Measurements from ENCODE around the gene CRNN. TPM values are rescaled to one million over a fixed set of nuclear protein-coding genes. Genes with fewer than 3 reads are reported as not detected.

The CRNN gene
- total RNA-seq, 1 experiment from 2014 or later, result not detected

DNA sequence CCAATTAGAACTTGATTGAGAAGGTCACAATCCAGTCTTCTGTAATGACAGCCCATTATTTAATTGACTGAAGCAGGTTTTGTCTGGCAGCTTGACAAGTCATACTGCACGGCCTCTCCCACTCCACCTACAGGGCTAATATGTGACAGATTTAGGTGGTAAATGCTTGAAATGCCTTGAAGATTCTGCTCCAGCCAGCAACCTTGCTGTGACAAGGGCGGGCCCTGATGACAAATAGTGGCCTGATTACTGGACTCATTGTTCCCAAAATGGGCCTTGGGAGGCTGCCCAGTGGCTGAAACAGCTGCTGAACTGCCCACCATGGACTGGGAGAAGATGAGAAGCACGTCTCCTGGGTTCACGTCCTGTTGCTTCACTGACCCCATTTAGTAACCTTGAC is 30.0 kb upstream of the CRNN start:
- H4K5ac ChIP-seq (ENCODE audit: insufficient read length, low read depth, low read length), result no peak overlapping the region
- H3K14ac ChIP-seq (ENCODE audit: insufficient read depth, low read length), result no peak overlapping the region
- no peak overlapping the region for H2BK5ac ChIP-seq (ENCODE audit: insufficient read length, low read length)
- Mint-ChIP-seq H3K36me3 (ENCODE audit: insufficient read depth in 1 of 3, low read depth in 3 of 3) (peaks cover 0 to 34% (median 11%) of the 10 kb centered on the region in 3 experiments; a peak in 6 of 7 replicates), H3K9me3 (peaks cover 58 to 65% of the 10 kb centered on the region in 2 experiments), H3K27ac (no peak overlapping the region), H3K27me3 (ENCODE audit: low read depth) (no peaks in the 10 kb centered on the region; the same call in 1 of the 2 replicates), H3K4me1 (no peaks in the 10 kb centered on the region), H3K4me3 (no peak overlapping the region)
- H3K4me2 ChIP-seq (ENCODE audit: insufficient read depth, insufficient read length, low read length), result no peak overlapping the region
- H2BK15ac ChIP-seq (ENCODE audit: low read depth, low read length), result no peak overlapping the region
- DNase-seq, result no peak
- H3K23ac ChIP-seq (ENCODE audit: insufficient read length, low read depth, low read length), result no peak overlapping the region
- TF ChIP-seq CTCF (conservative IDR thresholded peaks at IDR 0.05), result no peak
- H3K79me2 ChIP-seq (ENCODE audit: insufficient read depth, low read length), result no peaks in the 10 kb centered on the region
- WGBS (ENCODE audit: extremely low coverage, insufficient read length, low lambda C conversion rate), result no CpG with 5 or more reads among the region's 4 CpGs
- H2BK20ac ChIP-seq (ENCODE audit: low read depth, low read length, poor library complexity, severe bottlenecking), result no peak overlapping the region
- H4K8ac ChIP-seq (replicated peaks; ENCODE audit: insufficient read length, low read depth, low read length), result no peak overlapping the region
- no peak overlapping the region for H3K27ac ChIP-seq (ENCODE audit: insufficient read length, low read depth, low read length)
- no peaks in the 10 kb centered on the region for H3K27me3 ChIP-seq (ENCODE audit: insufficient read depth, low read length)
- H3K56ac ChIP-seq (ENCODE audit: insufficient read length, low read depth, low read length), result no peak overlapping the region
- H4K91ac ChIP-seq (ENCODE audit: insufficient read length, low read depth, low read length), result no peak overlapping the region
- no peaks in the 10 kb centered on the region for H3K79me1 ChIP-seq (ENCODE audit: insufficient read depth, low read depth, low read length, poor library complexity, severe bottlenecking)
- H3K4ac ChIP-seq (ENCODE audit: low read depth, low read length), result no peak overlapping the region
- no peaks in the 10 kb centered on the region for H4K20me1 ChIP-seq (ENCODE audit: control insufficient read depth, insufficient read depth, insufficient read length)
- H3K18ac ChIP-seq (ENCODE audit: insufficient read length, low read depth, low read length), result no peak overlapping the region
- H2BK12ac ChIP-seq (ENCODE audit: insufficient read length, low read depth, low read length), result no peak overlapping the region
- peaks cover 76% of the 10 kb centered on the region for H3K9me3 ChIP-seq (ENCODE audit: control insufficient read depth, low read depth, low read length)
- H3K23me2 ChIP-seq (ENCODE audit: insufficient read length, low read depth, low read length, poor library complexity, severe bottlenecking), result no peaks in the 10 kb centered on the region
- no peak overlapping the region for H2AFZ ChIP-seq (ENCODE audit: low read length)
- no peak overlapping the region for H3T11ph ChIP-seq (ENCODE audit: low read length)
- no peak overlapping the region for H2BK120ac ChIP-seq (ENCODE audit: low read depth, low read length, poor library complexity, severe bottlenecking)
- H3K4me1 ChIP-seq (ENCODE audit: insufficient read depth, low read length), result no peaks in the 10 kb centered on the region
- no peak overlapping the region for H3K9ac ChIP-seq (ENCODE audit: extremely low read depth, insufficient read length, low read length)
- H2AK5ac ChIP-seq (ENCODE audit: insufficient read length, low read length), result no peak overlapping the region

All from H9 (cell line).